ENCODE measurements around the gene DEDD2. TPM values are rescaled to one million over a fixed set of nuclear protein-coding genes. Genes with fewer than 3 reads are reported as not detected.

DEDD2 gene
- total RNA-seq, 1 donor from 2014 or later, result 35.6 TPM

DNA sequence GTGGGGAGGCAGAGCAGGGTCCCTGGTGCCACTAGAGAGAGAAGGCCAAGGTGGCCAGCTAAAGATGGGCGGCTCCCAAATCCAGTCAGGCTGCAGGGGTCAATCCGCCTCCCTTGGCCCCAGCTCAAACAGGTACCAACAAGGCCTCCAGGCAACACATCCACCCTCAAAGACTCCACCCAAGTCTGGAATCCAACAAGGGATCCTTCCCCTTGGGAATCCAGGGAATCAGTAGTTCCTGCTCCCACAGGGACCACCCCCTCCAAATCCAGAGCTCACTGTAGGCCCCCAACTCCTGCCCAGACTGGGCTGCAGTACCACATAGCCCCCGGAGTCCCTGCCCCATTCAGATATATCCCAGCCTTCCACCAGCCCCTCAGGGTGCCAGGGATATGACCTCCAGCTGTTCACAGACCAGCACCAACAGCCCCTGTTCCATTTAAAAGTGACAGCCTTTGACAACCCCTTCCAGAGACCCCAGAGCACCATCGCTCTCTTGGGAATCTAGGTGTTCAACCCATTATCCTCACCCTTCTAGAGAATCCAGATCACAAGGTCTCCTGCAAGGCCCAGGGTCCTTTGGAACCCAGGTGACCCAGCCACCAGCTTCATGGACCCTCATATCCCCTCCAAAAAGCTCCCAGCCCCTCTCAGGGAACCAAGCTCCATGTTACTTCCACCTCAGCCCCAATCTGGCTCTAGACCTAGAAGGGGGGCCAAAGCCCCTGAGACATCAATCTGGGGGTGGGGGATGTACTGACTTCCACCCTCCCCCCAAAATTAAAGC lies 34.3 kb upstream of the DEDD2 start:
- H3K4me3 ChIP-seq, result peak overlapping the region; percentile 97
- no peak for DNase-seq
- H3K27ac ChIP-seq, result peak overlapping the region; percentile 98
- ATAC-seq, result no peak
- TF ChIP-seq, protein P1, sequence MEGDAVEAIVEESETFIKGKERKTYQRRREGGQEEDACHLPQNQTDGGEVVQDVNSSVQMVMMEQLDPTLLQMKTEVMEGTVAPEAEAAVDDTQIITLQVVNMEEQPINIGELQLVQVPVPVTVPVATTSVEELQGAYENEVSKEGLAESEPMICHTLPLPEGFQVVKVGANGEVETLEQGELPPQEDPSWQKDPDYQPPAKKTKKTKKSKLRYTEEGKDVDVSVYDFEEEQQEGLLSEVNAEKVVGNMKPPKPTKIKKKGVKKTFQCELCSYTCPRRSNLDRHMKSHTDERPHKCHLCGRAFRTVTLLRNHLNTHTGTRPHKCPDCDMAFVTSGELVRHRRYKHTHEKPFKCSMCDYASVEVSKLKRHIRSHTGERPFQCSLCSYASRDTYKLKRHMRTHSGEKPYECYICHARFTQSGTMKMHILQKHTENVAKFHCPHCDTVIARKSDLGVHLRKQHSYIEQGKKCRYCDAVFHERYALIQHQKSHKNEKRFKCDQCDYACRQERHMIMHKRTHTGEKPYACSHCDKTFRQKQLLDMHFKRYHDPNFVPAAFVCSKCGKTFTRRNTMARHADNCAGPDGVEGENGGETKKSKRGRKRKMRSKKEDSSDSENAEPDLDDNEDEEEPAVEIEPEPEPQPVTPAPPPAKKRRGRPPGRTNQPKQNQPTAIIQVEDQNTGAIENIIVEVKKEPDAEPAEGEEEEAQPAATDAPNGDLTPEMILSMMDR (IDR thresholded peaks at IDR 0.05), result no peak
- H3K9me3 ChIP-seq, result no peaks in the 10 kb centered on the region
- H3K27me3 ChIP-seq (ENCODE audit: low read depth), result no peaks in the 10 kb centered on the region
- intact Hi-C loops (cut with DNase I), result no loop called here
- peaks cover 53% of the 10 kb centered on the region for H3K4me1 ChIP-seq
- peaks cover 25% of the 10 kb centered on the region for H3K36me3 ChIP-seq

DNA sequence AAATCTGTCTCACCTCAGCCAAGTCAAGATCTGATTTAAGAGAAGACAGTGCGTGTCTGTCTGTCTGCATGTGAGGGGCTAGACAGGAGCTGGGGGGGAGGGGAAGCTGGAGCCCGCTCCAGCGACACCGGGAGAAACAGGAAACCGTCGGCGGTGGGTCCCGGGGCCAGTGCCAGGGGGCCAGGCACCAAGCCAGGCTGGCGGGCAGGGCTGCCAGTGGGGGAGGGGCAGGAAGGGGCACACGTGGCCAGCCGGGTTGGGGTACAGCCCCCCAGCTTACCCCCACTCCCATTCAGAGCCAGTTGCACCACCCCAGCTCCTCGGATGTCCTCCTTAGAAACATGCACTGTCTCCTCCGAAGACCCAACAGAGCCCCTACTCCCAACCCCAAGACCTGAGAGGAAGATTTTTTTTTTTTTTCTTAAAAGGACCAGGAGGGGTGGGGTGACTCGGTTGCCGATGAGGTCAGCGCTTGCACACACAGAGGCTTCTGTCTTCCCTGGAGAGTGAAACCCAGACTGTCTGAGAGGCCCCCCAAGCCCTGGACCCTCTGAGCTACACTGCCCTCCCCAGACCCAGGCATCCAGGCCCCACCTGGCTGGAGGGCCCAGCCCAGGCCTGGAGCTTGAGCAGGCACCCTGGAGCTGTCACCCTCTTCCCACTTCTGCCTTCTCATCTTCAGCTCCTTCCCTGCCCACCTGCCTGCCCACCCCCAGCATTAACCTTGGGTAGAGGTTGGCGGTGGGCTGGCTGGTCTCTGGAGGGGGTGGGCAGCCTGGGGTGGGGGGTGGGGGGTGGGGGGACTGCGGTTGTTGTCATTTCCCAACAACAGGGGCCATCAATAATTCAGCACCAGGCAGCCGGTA lies 33.4 kb upstream of the DEDD2 start:
- Histone ChIP-seq H3K4me1 (peaks cover 55% of the 10 kb centered on the region), H3K4me3 (peak overlapping the region; percentile 21), H3K36me3 (peaks cover 27% of the 10 kb centered on the region), H3K27ac (peak overlapping the region; percentile 69), H3K9me3 (no peaks in the 10 kb centered on the region), H3K27me3 (ENCODE audit: low read depth) (no peaks in the 10 kb centered on the region)
- DNase-seq (peak; percentile 50), ATAC-seq (no peak)
- intact Hi-C loops (cut with DNase I), result no loop called here
- TF ChIP-seq, protein P1 (IDR thresholded peaks at IDR 0.05), result no peak

DNA sequence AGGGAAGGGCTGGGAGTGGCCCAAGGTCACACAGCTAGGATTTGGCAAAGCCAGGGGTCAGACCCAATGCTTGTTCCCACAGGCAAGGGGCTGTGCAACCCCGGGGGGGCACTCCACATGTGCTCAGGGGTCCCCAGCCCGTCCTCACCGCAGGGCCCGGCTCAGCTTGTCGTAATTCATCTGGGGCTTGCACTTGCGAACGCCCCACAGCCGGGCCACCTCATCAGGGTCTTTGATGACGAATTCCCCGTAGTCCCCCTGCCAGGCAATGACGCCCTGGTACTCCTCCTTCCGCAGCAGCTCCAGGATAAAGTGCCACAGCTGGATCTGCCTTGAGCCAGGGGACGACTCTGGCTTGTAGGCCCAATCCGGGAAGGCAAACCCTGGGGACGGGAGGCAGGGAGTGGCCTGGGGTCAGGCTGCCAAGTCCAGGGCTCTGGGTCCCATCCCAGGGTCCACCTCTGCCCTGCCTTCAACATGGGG lies 32.7 kb upstream of the DEDD2 start:
- intact Hi-C loops (cut with DNase I), result no loop called here
- Histone ChIP-seq H3K9me3 (no peaks in the 10 kb centered on the region), H3K27me3 (ENCODE audit: low read depth) (no peaks in the 10 kb centered on the region), H3K4me1 (peaks cover 55% of the 10 kb centered on the region), H3K4me3 (peak overlapping the region; percentile 21), H3K27ac (peak overlapping the region; percentile 69), H3K36me3 (peaks cover 27% of the 10 kb centered on the region)
- TF ChIP-seq, protein P1 (IDR thresholded peaks at IDR 0.05), result no peak
- ATAC-seq (no peak), DNase-seq (no peak)

DNA sequence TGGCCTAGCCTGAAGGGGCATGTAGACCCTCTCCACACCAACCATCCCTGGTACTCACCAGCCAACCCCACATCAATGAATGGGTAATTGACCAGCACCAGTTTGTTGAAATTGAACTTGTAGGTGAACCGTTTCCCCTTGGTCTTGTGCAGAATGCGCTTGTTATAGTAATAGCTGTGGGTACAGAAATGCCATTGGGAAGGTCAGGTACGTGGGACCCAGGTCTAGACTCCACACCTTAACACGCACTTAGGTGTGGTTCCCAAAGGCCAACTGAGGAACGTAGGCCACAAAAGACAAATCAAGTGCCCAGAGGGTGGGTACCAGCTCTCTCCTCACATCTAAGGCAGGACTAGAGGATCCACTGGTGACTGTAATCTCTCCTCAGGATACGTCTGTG lies 32.3 kb upstream of the DEDD2 start:
- ATAC-seq (no peak), DNase-seq (no peak)
- Histone ChIP-seq H3K27me3 (ENCODE audit: low read depth) (no peaks in the 10 kb centered on the region), H3K9me3 (no peaks in the 10 kb centered on the region), H3K36me3 (peaks cover 27% of the 10 kb centered on the region), H3K4me3 (no peak overlapping the region), H3K4me1 (peaks cover 60% of the 10 kb centered on the region), H3K27ac (peak overlapping the region; percentile 69)
- intact Hi-C loops (cut with DNase I), result no loop called here
- TF ChIP-seq, protein P1 (IDR thresholded peaks at IDR 0.05), result no peak

DNA sequence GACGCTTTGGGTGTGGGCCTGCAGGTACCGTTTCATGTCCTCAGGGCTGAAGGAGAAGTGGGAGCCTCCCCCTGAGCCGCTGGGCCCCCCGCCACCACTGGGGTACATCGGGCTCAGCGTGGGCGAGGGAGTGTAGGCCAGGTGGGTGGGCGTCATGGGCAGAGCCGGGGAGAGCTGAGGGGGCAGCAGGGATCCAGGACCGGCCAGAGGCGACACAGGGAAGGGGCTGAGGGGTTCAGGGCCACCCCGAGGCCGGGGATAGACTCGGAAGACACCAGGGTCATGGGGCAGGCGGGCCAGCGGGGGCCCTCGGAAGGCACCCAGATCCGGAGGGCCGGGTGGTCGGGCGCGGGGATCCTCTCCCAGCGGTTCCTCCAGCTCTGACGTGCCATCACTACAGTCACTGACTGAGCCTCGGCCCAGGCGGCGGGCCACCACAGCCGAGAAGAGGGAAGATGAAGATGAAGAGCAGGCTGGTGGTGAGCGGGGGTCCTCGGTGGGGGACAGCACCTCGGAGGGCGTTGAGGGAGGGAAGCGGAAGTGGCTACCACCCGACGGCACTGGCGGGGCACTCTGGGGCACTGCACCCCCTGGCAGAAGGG lies 31.8 kb upstream of the DEDD2 start:
- ATAC-seq (no peak), DNase-seq (no peak)
- Histone ChIP-seq H3K27me3 (ENCODE audit: low read depth) (no peaks in the 10 kb centered on the region), H3K9me3 (no peaks in the 10 kb centered on the region), H3K27ac (no peak overlapping the region), H3K36me3 (peaks cover 27% of the 10 kb centered on the region), H3K4me1 (peaks cover 60% of the 10 kb centered on the region), H3K4me3 (no peak overlapping the region)
- intact Hi-C loops (cut with DNase I), result no loop called here
- TF ChIP-seq, protein P1 (IDR thresholded peaks at IDR 0.05), result no peak

Data from lower lobe of right lung (tissue), 2 donors.